ENCODE measurements around the gene KCNAB1.
"Not testable (repeated sequence)": the region's sequence is repeated elsewhere in the genome, so short reads cannot be mapped to it uniquely, and the experiment has no call there.

The KCNAB1 gene

DNA sequence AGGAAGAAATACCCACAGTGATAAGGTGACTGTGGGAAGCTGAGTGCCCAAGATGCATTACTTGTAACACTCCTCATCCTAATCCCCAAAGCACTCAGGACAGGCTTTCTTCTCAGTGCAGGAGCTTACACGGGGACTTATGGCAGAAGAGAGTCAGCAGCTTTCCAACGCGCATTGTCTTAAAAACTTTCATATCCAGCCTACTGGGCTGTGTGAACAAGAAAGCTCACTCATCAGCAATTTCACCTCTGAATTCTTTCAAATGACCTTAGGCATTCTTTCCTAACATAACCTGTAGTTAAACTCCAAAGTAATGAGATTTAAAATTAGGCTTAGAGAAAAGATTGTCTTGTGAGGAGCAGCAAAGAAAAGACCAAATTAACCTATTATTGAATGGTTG is 132.3 kb downstream of the KCNAB1 start:
- ATAC-seq, result no peak
- no peak overlapping the region for H3K27ac Mint-ChIP-seq
- H3K4me3 Mint-ChIP-seq, result no peak overlapping the region
- H3K27me3 Mint-ChIP-seq, result peaks cover 27% of the 10 kb centered on the region
- no peaks in the 10 kb centered on the region for H3K4me1 Mint-ChIP-seq
- DNase-seq, result no peak
- H3K9me3 Mint-ChIP-seq, result no peaks in the 10 kb centered on the region

DNA sequence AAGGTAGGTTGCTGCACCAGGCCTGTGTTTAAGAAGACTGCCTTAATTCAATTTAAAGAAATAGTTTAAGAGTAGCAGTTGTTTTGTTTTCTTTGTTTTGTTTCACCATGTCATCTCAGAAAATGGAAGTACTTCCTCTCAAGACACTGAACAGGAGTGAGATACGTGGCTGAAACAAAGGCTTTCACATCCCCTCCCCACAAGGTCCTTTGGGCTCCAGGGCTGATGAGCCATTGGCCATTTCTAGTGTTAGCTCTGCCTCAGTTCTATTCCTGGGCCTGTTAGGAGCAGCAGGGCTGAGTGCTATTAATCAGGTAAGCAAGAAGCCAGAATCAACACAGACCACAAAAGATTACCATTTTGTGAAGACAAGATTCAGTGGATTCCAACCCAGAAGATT is 132.8 kb downstream of the KCNAB1 start:
- no peaks in the 10 kb centered on the region for H3K9me3 Mint-ChIP-seq
- H3K27ac Mint-ChIP-seq, result no peak overlapping the region
- ATAC-seq (no peak), DNase-seq (no peak)
- H3K27me3 Mint-ChIP-seq, result peaks cover 22% of the 10 kb centered on the region
- H3K4me1 Mint-ChIP-seq, result no peaks in the 10 kb centered on the region
- H3K4me3 Mint-ChIP-seq, result no peak overlapping the region

DNA sequence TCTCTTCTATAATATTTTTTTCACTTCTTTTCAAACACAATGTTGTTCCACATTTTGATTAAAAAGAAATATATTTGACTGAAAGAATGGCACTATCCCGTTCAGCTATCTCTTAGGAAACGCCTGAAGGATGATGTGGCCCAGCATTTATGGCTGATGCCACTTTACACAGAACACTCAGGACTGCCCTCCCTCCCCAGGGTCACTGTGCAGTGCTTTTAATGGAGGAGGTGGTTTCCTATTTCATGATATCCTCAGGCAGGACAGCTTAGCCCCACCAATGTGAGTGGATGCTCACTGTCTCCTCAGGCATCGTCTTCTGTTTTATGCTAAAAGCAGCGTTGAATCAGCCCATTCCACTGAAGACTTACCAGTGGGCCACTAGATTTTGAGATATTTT is 135.9 kb downstream of the KCNAB1 start:
- no peaks in the 10 kb centered on the region for H3K4me1 Mint-ChIP-seq
- ATAC-seq (no peak), DNase-seq (no peak)
- no peaks in the 10 kb centered on the region for H3K9me3 Mint-ChIP-seq
- peaks cover 9% of the 10 kb centered on the region for H3K27me3 Mint-ChIP-seq
- H3K4me3 Mint-ChIP-seq, result no peak overlapping the region
- H3K27ac Mint-ChIP-seq, result no peak overlapping the region

DNA sequence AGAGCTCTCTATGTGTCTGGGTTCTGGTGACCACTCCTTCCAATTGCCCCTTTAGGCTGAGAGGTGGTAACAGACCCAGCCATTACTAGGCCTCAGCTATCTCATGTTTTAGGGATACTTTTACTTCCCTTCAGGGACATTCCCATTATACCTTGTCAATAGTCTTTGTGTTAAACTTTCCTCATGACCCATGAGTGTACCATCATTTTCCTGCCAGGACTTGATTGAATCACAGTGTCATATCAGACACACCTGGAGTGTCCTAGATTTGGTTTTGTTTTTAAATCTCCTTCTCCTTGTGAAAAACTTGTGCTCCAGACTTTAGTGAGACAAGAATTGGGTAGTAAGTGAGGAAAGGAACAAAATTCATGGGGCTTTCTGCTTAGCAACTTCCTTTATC is 136.6 kb downstream of the KCNAB1 start:
- Mint-ChIP-seq H3K27ac (no peak overlapping the region), H3K4me3 (no peak overlapping the region), H3K27me3 (peaks cover 2% of the 10 kb centered on the region), H3K9me3 (no peaks in the 10 kb centered on the region), H3K4me1 (no peaks in the 10 kb centered on the region)
- DNase-seq (no peak), ATAC-seq (no peak)

DNA sequence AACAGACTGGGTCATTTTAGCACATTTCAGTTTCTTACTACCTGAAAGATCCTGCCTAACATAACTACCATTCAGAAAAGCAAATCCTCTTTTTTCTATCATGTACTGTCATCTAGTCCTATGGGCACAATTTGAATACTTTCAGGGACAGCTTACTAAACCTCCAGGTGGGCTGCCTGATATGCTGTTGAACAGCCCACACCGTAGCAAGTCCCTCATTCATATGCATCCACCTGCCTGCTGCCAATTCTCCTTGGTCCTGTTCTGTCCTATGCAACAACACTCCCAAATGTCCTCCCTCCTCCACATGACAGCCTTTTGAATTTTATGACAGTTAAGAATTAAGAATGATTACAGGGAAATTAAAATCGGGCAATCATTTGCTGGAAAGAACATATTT is 137.9 kb downstream of the KCNAB1 start:
- Mint-ChIP-seq H3K4me3 (no peak overlapping the region), H3K4me1 (no peaks in the 10 kb centered on the region), H3K27ac (no peak overlapping the region), H3K9me3 (no peaks in the 10 kb centered on the region), H3K27me3 (no peaks in the 10 kb centered on the region)
- no peak for ATAC-seq
- DNase-seq, result no peak

DNA sequence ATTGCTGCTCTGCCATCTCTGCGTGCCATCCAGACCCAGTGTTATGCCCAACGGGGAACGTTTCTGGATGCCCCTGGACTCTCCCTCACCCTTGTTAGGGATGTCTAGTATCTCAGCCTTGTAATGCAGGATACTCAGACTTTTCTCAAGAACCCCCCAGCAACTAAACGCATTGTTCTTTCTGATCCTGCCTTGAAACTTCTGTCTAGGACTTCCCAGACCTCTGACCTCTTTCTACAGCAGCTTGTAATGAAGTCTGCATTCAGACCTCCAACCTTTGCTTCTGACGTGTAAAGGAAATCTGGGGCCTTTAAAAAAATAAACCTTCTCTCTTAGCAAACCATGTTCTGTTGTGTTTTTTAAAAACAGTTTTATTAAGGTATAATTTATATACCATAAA is 139.5 kb downstream of the KCNAB1 start:
- Mint-ChIP-seq H3K4me1 (no peaks in the 10 kb centered on the region), H3K9me3 (no peaks in the 10 kb centered on the region), H3K27ac (no peak overlapping the region), H3K4me3 (no peak overlapping the region), H3K27me3 (no peaks in the 10 kb centered on the region)
- ATAC-seq, result no peak
- DNase-seq, result no peak

DNA sequence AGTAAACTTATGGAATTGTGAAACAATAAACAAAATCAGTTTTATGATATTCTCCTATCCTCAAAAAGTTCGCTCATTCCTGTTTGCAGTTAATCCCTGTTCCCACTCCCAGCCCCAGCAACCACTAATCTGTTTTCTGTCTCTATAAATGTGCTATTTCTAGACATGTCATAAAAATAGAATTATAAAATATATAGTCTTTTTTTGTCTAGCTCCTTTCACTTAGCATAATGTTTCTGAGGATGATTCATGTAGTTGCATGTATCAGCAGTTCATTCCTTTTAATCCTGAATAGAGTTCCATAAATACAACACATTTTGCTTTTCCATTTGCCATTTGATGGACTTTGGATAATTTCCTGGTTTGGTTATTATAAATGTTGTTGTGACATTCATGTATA is 140.0 kb downstream of the KCNAB1 start:
- H3K9me3 Mint-ChIP-seq, result no peaks in the 10 kb centered on the region
- no peak for DNase-seq

DNA sequence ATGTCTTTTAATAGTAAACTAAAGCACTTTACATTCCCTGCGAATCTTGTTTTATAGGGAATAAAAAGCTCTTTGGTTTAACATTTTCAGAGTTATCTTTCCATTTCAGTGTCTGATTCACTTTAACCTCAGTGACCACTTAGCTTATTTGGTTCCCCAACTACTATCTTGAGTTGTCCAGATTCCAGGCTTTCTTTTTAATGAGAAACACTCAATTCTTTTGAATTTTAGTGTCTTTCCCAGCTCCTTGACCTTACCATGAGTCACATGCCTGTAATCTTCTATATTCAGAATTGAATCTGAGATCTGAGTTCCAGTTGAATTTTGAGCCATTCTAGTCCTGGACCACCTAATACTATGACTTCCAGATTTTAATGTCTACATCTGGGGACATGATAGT is 144.4 kb downstream of the KCNAB1 start:
- no peak for DNase-seq
- H3K27me3 Mint-ChIP-seq, result peaks cover 8% of the 10 kb centered on the region
- no peaks in the 10 kb centered on the region for H3K9me3 Mint-ChIP-seq
- no peaks in the 10 kb centered on the region for H3K4me1 Mint-ChIP-seq
- no peak overlapping the region for H3K4me3 Mint-ChIP-seq
- no peak for ATAC-seq
- no peak overlapping the region for H3K27ac Mint-ChIP-seq

More for the DNA sequence above, 140.0 kb downstream of the KCNAB1 start:
- no peak for ATAC-seq
- no peak overlapping the region for H3K4me3 Mint-ChIP-seq
- no peaks in the 10 kb centered on the region for H3K4me1 Mint-ChIP-seq
- H3K27me3 Mint-ChIP-seq, result no peaks in the 10 kb centered on the region
- no peak overlapping the region for H3K27ac Mint-ChIP-seq

DNA sequence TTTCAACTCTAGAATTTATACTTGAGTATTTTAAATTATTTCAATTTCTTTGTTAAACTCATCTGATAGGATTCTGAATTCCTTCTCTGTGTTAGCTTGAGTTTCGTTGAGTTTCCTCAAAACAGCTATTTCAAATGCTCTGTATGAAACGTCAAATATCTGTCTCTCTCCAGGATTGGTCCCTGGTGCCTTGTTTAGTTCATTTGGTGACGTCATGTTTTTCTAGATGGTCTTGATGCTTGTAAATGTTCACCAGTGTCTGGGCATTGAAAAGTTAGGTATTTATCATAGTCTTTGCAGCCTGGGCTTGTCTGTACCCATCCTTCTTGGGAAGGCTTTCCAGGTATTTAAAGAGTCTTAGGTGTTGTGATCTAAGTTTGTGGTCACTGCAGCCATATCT is 151.1 kb downstream of the KCNAB1 start:
- H3K27me3 Mint-ChIP-seq, result peaks cover 19% of the 10 kb centered on the region
- no peak for ATAC-seq
- no peak overlapping the region for H3K27ac Mint-ChIP-seq
- H3K4me1 Mint-ChIP-seq, result no peaks in the 10 kb centered on the region
- no peak overlapping the region for H3K4me3 Mint-ChIP-seq
- peaks cover 0 to 4% of the 10 kb centered on the region in 2 donors for H3K9me3 Mint-ChIP-seq
- DNase-seq, result no peak

DNA sequence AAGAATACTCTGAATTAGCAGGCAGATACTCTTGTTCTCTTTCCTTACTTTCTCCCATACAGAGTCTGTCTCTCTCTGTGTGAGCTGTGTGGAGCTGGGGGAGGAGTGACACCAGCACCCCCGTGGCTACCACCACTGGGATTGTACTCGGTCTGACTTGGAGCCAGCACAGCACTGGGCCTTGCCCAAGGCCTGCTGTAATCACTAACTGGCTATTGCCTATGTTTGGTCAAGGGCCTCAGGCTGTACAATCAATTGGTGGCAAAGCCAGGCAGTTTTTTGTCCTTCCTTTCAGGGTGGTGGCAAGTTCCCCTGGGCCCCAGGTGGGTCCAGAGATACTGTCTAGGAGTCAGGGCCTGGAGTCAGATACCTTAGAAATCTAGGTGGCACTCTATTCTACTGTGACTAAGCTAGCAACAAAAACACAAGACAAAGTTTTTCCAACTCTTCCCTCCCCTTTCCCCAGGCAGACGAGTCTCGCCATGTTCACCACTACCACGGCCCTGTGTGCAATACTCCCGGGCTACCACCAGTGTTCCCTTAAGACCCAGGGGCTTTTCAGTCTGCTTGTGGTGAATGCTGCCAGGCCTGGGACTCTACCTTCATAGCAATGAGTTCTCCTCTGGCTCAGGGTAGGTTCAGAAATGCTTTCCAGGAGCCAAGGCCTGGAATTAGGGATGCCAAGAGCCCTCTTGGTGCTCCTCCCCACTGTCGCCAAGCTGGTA is 151.8 kb downstream of the KCNAB1 start:
- Mint-ChIP-seq H3K27ac (no peak overlapping the region), H3K9me3 (peaks cover 0 to 4% of the 10 kb centered on the region in 2 donors), H3K4me3 (no peak overlapping the region), H3K4me1 (no peaks in the 10 kb centered on the region), H3K27me3 (peaks cover 19% of the 10 kb centered on the region)
- ATAC-seq (no peak), DNase-seq (no peak)

DNA sequence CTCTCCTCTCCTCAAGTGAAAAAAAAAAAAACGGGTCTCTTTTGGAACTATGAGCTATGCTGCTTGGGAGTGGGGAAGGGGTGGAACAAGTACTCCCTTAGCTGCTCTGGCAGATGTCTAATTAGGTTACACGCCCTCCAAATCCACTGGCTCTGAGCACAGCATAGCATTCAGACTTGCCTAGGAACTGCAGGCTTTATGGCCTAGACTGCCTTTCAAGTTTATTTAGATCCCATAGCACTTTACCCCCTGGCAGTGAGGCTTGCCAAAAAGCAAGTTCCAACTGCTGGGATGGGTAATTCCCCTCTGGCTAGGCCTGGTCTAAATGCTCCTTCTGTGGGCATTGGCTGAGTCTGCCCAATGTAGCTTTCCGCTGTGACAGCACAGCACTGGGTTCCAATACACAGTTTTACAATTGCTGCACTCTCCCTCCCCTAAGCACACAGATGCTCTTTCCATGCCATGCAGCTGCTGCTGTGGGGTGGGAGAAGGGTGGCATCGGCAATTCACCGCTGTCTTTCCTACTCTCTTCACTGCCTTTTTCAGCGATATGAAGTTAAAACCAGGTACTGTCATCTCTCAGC is 152.8 kb downstream of the KCNAB1 start:
- H3K27me3 Mint-ChIP-seq, result peaks cover 19% of the 10 kb centered on the region
- no peaks in the 10 kb centered on the region for H3K4me1 Mint-ChIP-seq
- no peak overlapping the region for H3K4me3 Mint-ChIP-seq
- H3K27ac Mint-ChIP-seq, result no peak overlapping the region
- DNase-seq (no peak), ATAC-seq (no peak)
- peaks cover 0 to 4% of the 10 kb centered on the region in 2 donors for H3K9me3 Mint-ChIP-seq

DNA sequence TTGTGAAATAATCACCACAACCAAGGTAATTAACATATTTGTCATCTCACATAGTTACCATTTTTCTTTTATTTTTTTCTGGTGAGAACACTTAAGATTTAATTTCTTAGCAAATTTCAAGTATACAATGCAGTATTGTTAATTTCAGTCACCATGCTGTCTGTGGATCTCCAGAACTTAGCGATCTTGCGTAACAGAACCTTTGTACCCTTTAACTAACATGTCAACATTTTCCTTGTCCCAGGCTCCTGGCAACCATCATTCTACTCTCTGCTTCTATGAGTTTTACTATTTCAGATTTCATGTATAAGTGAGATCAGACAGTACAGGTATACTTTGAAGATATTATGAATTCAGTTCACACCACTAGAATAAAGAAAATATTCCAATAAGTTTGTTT is 154.4 kb downstream of the KCNAB1 start:
- peaks cover 0 to 4% of the 10 kb centered on the region in 2 donors for H3K9me3 Mint-ChIP-seq
- no peak overlapping the region for H3K4me3 Mint-ChIP-seq
- H3K4me1 Mint-ChIP-seq, result no peaks in the 10 kb centered on the region
- no peak for ATAC-seq
- peaks cover 19% of the 10 kb centered on the region for H3K27me3 Mint-ChIP-seq
- H3K27ac Mint-ChIP-seq, result no peak overlapping the region
- DNase-seq, result no peak

DNA sequence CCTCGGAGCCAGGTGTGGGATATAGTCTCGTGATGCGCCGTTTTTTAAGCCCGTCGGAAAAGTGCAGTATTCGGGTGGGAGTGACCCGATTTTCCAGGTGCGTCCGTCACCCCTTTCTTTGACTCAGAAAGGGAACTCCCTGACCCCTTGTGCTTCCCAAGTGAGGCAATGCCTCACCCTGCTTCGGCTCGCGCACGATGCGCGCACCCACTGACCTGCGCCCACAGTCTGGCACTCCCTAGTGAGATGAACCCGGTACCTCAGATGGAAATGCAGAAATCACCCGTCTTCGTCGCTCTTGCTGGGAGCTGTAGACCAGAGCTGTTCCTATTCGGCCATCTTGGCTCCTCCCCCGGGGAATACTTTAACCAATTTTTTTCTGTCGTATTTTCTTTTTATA is 164.3 kb downstream of the KCNAB1 start:
- not testable (repeated sequence) for DNase-seq, H3K4me1 Mint-ChIP-seq, H3K27ac Mint-ChIP-seq, H3K4me3 Mint-ChIP-seq, ATAC-seq, H3K9me3 Mint-ChIP-seq
- peaks cover 30% of the 10 kb centered on the region for H3K27me3 Mint-ChIP-seq

DNA sequence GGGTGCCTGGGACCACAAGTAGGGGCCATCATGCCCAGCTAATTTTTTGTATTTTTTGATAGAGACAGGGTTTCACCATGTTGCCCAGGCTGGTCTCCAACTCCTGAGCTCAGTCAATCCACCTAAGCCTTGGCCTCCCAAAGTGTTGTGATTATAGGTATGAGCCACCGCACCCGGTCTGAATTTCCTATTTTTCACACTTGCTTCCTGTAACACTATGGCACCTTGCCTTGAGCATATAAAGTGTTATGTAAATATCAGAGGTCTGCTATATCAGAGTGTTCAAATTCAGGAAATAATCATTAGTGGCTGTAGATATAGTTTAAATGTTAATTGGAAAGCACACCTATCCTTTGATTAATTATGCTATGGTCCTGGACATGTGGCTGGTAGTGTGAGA is 165.2 kb downstream of the KCNAB1 start:
- Mint-ChIP-seq H3K9me3 (no peaks in the 10 kb centered on the region), H3K4me1 (no peaks in the 10 kb centered on the region), H3K27ac (no peak overlapping the region), H3K4me3 (no peak overlapping the region), H3K27me3 (peaks cover 39% of the 10 kb centered on the region)
- DNase-seq (no peak), ATAC-seq (no peak)

DNA sequence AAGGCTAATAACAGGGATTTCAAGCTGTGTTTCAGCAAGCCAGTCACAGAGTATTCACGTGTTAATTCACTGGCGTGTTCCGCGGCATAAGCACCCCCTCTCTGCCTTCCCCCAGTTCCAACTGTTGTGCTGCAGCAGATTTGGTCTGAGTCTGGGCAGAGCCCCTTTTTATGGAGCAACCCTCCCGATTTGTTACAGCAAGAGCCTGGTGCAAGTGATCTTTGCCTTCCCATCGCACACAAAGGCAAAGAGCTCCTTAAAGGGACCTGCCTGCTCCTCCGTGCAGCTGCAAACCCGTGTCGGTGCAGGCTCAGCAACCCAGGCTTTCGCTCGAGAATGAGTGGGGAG is 170.5 kb downstream of the KCNAB1 start:
- ATAC-seq (no peak), DNase-seq (no peak)
- Mint-ChIP-seq H3K9me3 (no peaks in the 10 kb centered on the region), H3K4me3 (peak overlapping the region in 1 of 2 donors; percentile 77), H3K27me3 (peaks cover 79% of the 10 kb centered on the region), H3K27ac (no peak overlapping the region), H3K4me1 (peaks cover 10% of the 10 kb centered on the region)

DNA sequence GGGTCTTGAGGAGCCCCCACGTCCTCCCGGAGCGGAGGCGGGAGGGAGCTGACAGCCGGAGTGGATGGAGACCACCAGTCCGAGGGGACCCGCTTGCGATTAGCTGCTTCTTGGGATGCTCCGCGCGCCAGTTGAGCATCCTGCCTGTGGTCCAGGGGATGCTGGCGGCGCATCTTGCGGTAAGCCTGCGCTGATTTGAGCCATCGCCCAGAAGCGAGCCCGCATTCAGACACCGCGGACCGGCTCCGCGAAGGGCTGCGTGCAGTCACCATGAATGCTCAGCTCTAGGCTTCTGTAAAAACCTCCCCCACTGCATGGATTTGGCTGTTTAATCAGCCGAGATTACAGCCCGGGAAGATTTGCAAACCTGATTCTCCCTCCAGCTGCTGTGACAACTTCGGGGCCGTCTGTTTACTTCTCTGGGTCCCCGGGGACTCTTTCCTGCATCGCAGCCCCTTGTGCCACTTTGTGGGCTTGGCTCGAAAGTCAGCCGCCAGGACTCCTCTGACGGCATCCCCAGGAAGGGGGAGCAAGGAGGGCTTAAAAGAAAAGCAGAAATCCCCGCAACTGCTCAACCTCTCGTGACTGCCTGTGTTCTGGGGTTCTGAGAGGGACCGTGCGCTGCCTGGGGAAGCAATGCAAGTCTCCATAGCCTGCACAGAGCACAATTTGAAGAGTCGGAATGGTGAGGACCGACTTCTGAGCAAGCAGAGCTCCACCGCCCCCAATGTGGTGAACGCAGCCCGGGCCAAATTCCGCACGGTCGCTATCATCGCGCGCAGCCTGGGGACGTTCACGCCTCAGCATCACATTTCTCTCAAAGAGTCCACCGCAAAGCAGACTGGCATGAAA is 171.1 kb downstream of the KCNAB1 start:
- Mint-ChIP-seq H3K4me3 (peak overlapping the region; percentile 52 to 77), H3K27me3 (peaks cover 79% of the 10 kb centered on the region), H3K27ac (no peak overlapping the region), H3K9me3 (no peaks in the 10 kb centered on the region), H3K4me1 (peaks cover 10% of the 10 kb centered on the region)
- peak in 1 of 2 donors; percentile 16 for DNase-seq
- peak; percentile 73 for ATAC-seq

Data from stimulated activated naive CD8-positive, alpha-beta T cell treated with anti-CD3 and anti-CD28 coated beads, Interleukin-15, amount 100 ng/mL, for 72 hours (primary cell).